HT1080 (cell line): ENCODE data around the gene VCX. TPM values are rescaled to one million over a fixed set of nuclear protein-coding genes. Genes with fewer than 3 reads are reported as not detected.
A peak's percentile ranks its signal among the peaks of the same experiment; 100 is the strongest.
"Not testable (repeated sequence)": the region's sequence is repeated elsewhere in the genome, so short reads cannot be mapped to it uniquely, and the experiment has no call there.

ENCODE experiments used
- DNase-seq: peaks from one replicate; pipeline ENCODE4 v3.0.0-alpha.2; 2015; ENCODE audit warnings: low read depth
- polyA plus RNA-seq, 2 experiments: library from polyadenylated mRNA; depleted of rRNA; stranded (reverse); fragments of >200 nt; gene quantifications; 2 replicates each; pipeline ENCODE4 v1.2.3, GENCODE V29; 2015
- total RNA-seq: library from RNA; depleted of rRNA; stranded (reverse); fragments of >200 nt; shearing (Covaris generic); gene quantifications from 2 replicates; pipeline ENCODE4 v1.2.3, GENCODE V29; 2014; rRNA removed

VCX gene
- 0.33 and 0.42 TPM in 2 replicates for total RNA-seq
- polyA plus RNA-seq (2015; cell fraction: cytosol; rRNA removed), result not detected in 2 replicates
- polyA plus RNA-seq (2015; cell fraction: nucleus; rRNA removed), result not detected in 2 replicates

- not testable (repeated sequence) for DNase-seq
Observed at GRCh38 chrX:7842871-7843270, at the start of gene VCX. VCX (plus strand) TSS chrX:7843171; CDS start chrX:7843204, 33 bp downstream.

- DNase-seq, result no peak
Observed at GRCh38 chrX:7798327-7798726, 44.6 kb upstream of the VCX start.

GRCh38 chrX:7801711-7802110 is 41.3 kb upstream of the VCX start:
- DNase-seq, result no peak

- DNase-seq, result no peak
Observed at GRCh38 chrX:7815166-7815805, 27.7 kb upstream of the VCX start.

GRCh38 chrX:7828594-7828993 is 14.4 kb upstream of the VCX start:
- no peak for DNase-seq

- no peak for DNase-seq
Observed at GRCh38 chrX:7841084-7841805, 1.7 kb upstream of the VCX start.

- DNase-seq, result no peak
Observed at GRCh38 chrX:7852166-7852565, 9.2 kb downstream of the VCX start.

- DNase-seq, result no peak
Observed at GRCh38 chrX:7872042-7872441, 29.1 kb downstream of the VCX start.

- no peak for DNase-seq
Observed at GRCh38 chrX:7876957-7877356, 34.0 kb downstream of the VCX start.

- no peak for DNase-seq
Observed at GRCh38 chrX:7889135-7889534, 46.2 kb downstream of the VCX start.

GRCh38 chrX:7889680-7890079 is 46.7 kb downstream of the VCX start:
- peak; percentile 60 for DNase-seq

GRCh38 chrX:7891928-7892327 is 49.0 kb downstream of the VCX start:
- DNase-seq, result no peak

Other genes starting within 250 kb of the VCX start
- 21.0 and 31.0 TPM in 2 replicates for gene PNPLA4, start 84.2 kb downstream of the VCX start, total RNA-seq